Fibroblast of peridontal ligament (primary cell): Measurements from ENCODE around the gene CYS1.
A peak's percentile ranks its signal among the peaks of the same experiment; 100 is the strongest.
"Not testable (repeated sequence)": the region's sequence is repeated elsewhere in the genome, so short reads cannot be mapped to it uniquely, and the experiment has no call there.

Experiments used
- DNase-seq: peaks from one replicate; pipeline ENCODE4 v3.0.0-alpha.2; 2010; ENCODE audit errors: extremely low read depth

The CYS1 gene

GRCh38 chr2:10094271-10094814 is 14.1 kb upstream of the CYS1 start:
- no peak for DNase-seq

- DNase-seq: not testable (repeated sequence)
Observed at GRCh38 chr2:10091889-10092244, 11.7 kb upstream of the CYS1 start.

- DNase-seq: no peak
Observed at GRCh38 chr2:10091182-10091888, 11.1 kb upstream of the CYS1 start.

- no peak for DNase-seq
Observed at GRCh38 chr2:10089565-10090190, 9.5 kb upstream of the CYS1 start.

- no peak for DNase-seq
Observed at GRCh38 chr2:10087360-10087759, 7.1 kb upstream of the CYS1 start.

- no peak for DNase-seq
Observed at GRCh38 chr2:10086950-10087349, 6.7 kb upstream of the CYS1 start.

- no peak for DNase-seq
Observed at GRCh38 chr2:10085668-10086059, 5.5 kb upstream of the CYS1 start.

GRCh38 chr2:10085043-10085667 is 4.9 kb upstream of the CYS1 start:
- DNase-seq: no peak

- DNase-seq: no peak
Observed at GRCh38 chr2:10084223-10084865, 4.1 kb upstream of the CYS1 start.

- no peak for DNase-seq
Observed at GRCh38 chr2:10083692-10084211, 3.5 kb upstream of the CYS1 start.

- peak; percentile 17 for DNase-seq
Observed at GRCh38 chr2:10083046-10083445, 2.8 kb upstream of the CYS1 start.

- DNase-seq: no peak
Observed at GRCh38 chr2:10080536-10081304, 509 bp upstream of the CYS1 start.

GRCh38 chr2:10079266-10079869 is 843 bp downstream of the CYS1 start:
- peak; percentile 70 for DNase-seq

- peak; percentile 56 for DNase-seq
Observed at GRCh38 chr2:10078704-10079265, 1.4 kb downstream of the CYS1 start.

- DNase-seq: no peak
Observed at GRCh38 chr2:10078001-10078400, 2.2 kb downstream of the CYS1 start.

GRCh38 chr2:10076988-10077527 is 3.2 kb downstream of the CYS1 start:
- DNase-seq: no peak

GRCh38 chr2:10076511-10076910 is 3.7 kb downstream of the CYS1 start:
- DNase-seq: no peak

GRCh38 chr2:10075571-10076209 is 4.5 kb downstream of the CYS1 start:
- no peak for DNase-seq

GRCh38 chr2:10075101-10075500 is 5.1 kb downstream of the CYS1 start:
- no peak for DNase-seq

GRCh38 chr2:10073706-10074105 is 6.5 kb downstream of the CYS1 start:
- DNase-seq: no peak
